Lower lobe of right lung (tissue), 2 donors: ENCODE data around the gene SRSF12. TPM values are rescaled to one million over a fixed set of nuclear protein-coding genes. Genes with fewer than 3 reads are reported as not detected.
A peak's percentile ranks its signal among the peaks of the same experiment; 100 is the strongest.

Source experiments
- ATAC-seq, 2 donors: fragments of 200-7000 bp; cut with Tn5 transposase; one replicate each; pipeline ENCODE4 v1.9.1; 2020 to 2022; ENCODE audit warnings: mild to moderate bottlenecking in 2 of 2, moderate library complexity in 2 of 2
- DNase-seq: peaks from one replicate; pipeline ENCODE4 v3.0.0-alpha.2; 2020
- H3K27ac ChIP-seq: fragments of 200-600 bp; one replicate; pipeline ENCODE4 v1.8.0; 2022
- H3K27me3 ChIP-seq: fragments of 200-600 bp; one replicate; pipeline ENCODE4 v1.8.0; 2022; ENCODE audit warnings: low read depth
- H3K36me3 ChIP-seq: fragments of 200-600 bp; one replicate; pipeline ENCODE4 v1.8.0; 2022; ENCODE audit warnings: mild to moderate bottlenecking
- H3K4me1 ChIP-seq: fragments of 200-600 bp; one replicate; pipeline ENCODE4 v1.8.0; 2022
- H3K4me3 ChIP-seq: fragments of 200-600 bp; one replicate; pipeline ENCODE4 v1.8.0; 2022; ENCODE audit warnings: mild to moderate bottlenecking
- H3K9me3 ChIP-seq: fragments of 200-600 bp; one replicate; pipeline ENCODE4 v1.8.0; 2022
- intact Hi-C: fragments of 100-400 bp; cut with DNase I; formaldehyde crosslinking; loops from one replicate; pipeline ENCODE4 v1.11.0; 2022
- long read RNA-seq: library from polyadenylated mRNA; unstranded; transcript quantifications from one replicate; pipeline ENCODE4 v2.0.0, GENCODE V29; 2021
- total RNA-seq: library from RNA; stranded (reverse); fragmentation: NEBNext Ultra II Directional; extraction: Animal tissue kit (Norgen Biotek cat#: 25700); gene quantifications from one replicate; pipeline ENCODE4 v1.2.1, GENCODE V29; 2021
- TF ChIP-seq, protein P1 (sequence below): fragments of 200-600 bp; IDR thresholded peaks from one replicate; pipeline ENCODE4 v1.8.0; 2022; ENCODE audit warnings: antibody characterized with exemption, mild to moderate bottlenecking
- donor health status: DM: no; HTN: yes; CAD: no; lungs with severe emphysema.

SRSF12 gene
- not detected for total RNA-seq
- long read RNA-seq, result 0 reads

DNA sequence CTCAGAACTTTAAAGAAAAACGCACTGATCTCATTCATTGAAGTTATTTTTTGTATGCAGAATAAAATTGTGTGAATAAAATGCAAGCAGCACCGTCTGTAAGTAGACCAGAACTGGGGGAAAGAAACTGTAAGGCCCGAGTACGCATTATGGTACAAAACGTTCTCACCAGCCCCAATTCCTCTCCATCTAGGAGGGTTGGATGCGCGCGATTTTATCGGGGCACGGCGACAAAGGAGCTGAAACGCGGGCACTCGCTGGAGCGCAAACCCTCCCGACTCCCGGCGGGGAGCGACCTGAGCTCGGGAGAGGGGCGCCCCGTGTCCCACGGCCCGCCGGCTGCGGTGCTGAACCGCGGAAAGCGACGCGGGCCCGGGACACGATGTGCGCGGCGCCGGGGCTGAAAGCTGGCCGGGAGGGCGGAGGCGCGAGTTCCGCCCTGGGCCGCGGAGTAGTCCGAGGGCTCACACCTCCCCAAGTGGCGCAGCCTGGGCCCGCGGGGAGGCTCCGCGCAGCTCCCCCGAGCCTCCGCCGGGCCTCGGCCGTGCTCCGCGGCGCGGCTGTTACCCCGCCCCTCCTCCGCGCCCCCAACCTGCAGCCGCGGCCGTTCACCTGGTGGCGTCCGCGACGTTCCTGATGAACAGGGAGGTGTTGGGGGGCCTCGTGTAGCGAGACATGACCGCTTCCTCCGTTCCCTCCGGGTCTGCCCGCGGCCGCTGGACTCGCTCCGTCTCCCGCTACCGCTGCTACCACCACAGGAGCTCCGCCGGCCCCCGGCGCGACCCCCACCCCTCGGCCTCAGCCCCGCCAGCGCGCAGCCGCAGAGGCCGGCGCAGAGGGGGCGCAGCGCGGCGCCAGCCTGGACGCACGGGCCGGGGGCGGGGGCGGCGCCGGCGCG lies at the start of gene SRSF12:
Gene SRSF12 (minus strand): TSS at position 861 of the 898 bp plus-strand sequence. CDS start 184 bp downstream, at position 677.
- Histone ChIP-seq H3K36me3 (no peaks in the 10 kb centered on the region), H3K4me1 (peaks cover 8% of the 10 kb centered on the region), H3K27ac (no peak within 1 kb of the TSS), H3K9me3 (no peaks in the 10 kb centered on the region), H3K4me3 (peak within 1 kb of the TSS; percentile 67), H3K27me3 (no peaks in the 10 kb centered on the region)
- ATAC-seq (peak; percentile 92 to 93), DNase-seq (peak; percentile 71)
- TF ChIP-seq, protein P1, sequence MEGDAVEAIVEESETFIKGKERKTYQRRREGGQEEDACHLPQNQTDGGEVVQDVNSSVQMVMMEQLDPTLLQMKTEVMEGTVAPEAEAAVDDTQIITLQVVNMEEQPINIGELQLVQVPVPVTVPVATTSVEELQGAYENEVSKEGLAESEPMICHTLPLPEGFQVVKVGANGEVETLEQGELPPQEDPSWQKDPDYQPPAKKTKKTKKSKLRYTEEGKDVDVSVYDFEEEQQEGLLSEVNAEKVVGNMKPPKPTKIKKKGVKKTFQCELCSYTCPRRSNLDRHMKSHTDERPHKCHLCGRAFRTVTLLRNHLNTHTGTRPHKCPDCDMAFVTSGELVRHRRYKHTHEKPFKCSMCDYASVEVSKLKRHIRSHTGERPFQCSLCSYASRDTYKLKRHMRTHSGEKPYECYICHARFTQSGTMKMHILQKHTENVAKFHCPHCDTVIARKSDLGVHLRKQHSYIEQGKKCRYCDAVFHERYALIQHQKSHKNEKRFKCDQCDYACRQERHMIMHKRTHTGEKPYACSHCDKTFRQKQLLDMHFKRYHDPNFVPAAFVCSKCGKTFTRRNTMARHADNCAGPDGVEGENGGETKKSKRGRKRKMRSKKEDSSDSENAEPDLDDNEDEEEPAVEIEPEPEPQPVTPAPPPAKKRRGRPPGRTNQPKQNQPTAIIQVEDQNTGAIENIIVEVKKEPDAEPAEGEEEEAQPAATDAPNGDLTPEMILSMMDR, result no peak
- intact Hi-C loops, result no loop called here

DNA sequence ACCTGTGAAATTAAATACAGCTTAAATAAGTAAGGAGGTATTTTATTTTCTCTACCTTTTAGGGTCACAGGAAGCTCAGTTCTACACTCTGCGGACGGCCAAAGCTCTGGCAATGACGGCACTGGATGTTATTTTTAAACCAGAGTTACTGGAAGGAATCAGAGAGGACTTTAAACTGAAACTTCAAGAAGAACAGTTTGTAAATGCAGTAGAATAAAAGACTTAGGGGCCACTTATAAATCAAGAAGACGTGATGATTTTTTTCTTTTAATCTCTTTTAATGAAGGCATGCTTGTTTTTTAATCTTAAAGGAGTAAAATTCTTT lies 44.1 kb upstream of the SRSF12 start:
- ATAC-seq, result no peak
- Histone ChIP-seq H3K27me3 (no peaks in the 10 kb centered on the region), H3K4me1 (no peaks in the 10 kb centered on the region), H3K36me3 (peaks cover 47% of the 10 kb centered on the region), H3K4me3 (no peak overlapping the region), H3K9me3 (no peaks in the 10 kb centered on the region), H3K27ac (no peak overlapping the region)
- DNase-seq, result no peak
- intact Hi-C loops, result no loop called here
- TF ChIP-seq, protein P1, result no peak

DNA sequence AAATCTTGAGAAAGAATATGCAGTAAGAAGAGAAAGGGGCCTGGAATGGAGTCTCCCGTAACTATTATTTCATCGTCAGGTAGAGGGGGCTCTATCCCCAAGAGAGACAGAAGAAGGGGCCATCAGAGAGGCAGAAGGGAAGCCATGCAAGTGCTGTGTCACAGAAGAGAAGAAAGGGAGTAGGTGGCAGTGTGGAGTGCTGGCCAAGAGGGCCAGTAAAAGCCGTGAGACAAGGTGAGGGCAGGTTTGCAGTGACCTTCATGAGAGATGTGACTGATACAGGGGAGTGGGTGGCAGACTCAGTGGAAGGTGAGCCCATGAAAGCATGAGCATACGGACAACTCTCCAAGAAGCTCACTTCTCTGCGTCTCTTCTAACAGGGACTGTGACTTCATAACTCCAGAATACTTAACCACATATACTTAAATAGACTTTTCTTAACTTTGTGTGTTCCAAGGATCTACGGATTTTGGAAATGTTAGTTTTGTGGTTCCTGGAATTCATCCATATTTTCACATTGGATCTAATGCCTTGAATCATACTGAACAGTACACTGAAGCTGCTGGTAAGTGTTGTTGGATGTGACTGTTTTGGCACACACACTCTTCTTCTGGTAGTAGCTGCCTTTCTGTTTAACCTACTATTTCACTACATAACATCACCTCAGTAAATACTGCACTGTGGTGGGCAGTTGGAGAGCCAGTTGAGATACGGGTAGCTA lies 43.6 kb upstream of the SRSF12 start:
- no peak overlapping the region for H3K27ac ChIP-seq

DNA sequence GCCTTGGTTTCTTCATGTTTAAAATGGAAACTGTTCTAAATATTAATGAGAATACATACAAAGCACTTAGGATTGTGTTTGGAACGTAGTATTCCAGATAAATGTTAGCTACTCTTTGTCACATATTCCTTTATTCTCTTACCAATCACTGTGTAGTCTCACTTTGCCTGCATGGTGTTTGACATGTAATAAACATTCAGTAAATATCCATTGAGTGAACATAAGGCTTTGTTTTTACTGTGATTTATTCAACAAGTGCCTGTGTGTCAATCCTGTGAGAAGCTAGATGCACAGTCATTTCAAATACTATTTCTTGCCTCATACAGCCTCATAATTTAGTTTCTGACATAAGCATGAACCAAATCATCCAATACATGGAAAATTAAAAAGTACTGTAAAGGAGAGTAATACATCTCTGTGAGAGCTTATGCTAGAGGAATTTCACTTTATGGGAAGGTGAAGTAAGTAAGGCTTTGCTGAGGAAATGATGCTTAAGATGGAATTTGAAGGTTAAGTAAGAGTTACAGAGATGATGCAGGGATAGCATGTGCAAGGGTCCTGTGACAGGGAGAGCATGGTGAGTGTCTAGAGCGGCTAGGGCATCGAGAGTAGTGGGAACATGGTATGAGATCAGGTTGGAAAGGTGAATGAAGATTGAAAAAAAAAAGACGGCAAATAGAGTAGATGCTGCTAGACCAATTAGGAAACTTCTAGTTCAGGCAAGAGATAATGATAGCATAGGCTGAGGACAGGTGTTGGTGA lies 42.6 kb upstream of the SRSF12 start:
- TF ChIP-seq, protein P1, result no peak
- Histone ChIP-seq H3K27ac (no peak overlapping the region), H3K36me3 (peaks cover 41% of the 10 kb centered on the region)

More for the DNA sequence above, 43.6 kb upstream of the SRSF12 start:
- Histone ChIP-seq H3K27me3 (no peaks in the 10 kb centered on the region), H3K4me1 (no peaks in the 10 kb centered on the region), H3K4me3 (no peak overlapping the region), H3K9me3 (no peaks in the 10 kb centered on the region), H3K36me3 (peaks cover 47% of the 10 kb centered on the region)
- DNase-seq (no peak), ATAC-seq (no peak)
- TF ChIP-seq, protein P1, result no peak
- intact Hi-C loops, result no loop called here

DNA sequence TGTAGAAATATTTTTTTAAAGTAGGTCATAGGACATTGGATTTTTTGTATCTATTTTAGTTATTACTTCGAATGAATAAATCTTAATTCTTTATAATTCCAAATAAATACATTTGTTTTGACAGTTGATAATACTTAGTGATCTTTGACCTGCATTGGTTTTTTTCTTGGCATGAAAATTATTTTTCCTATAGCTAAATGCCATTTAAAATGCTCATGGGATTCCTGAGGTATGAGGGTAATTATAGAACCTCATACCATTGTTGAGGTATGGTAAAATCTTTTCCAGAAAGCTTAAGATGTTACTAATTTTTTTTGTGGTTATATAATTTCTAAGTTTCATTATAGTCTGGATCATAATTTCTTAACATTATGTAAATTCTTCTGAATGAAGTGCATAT lies 36.3 kb upstream of the SRSF12 start:
- ATAC-seq (no peak), DNase-seq (no peak)
- TF ChIP-seq, protein P1, result no peak
- Histone ChIP-seq H3K27ac (no peak overlapping the region), H3K27me3 (no peaks in the 10 kb centered on the region), H3K4me1 (no peaks in the 10 kb centered on the region), H3K9me3 (no peaks in the 10 kb centered on the region), H3K4me3 (no peak overlapping the region), H3K36me3 (peaks cover 7% of the 10 kb centered on the region)
- intact Hi-C loops, result no loop called here

More for the DNA sequence above, 42.6 kb upstream of the SRSF12 start:
- Histone ChIP-seq H3K4me1 (no peaks in the 10 kb centered on the region), H3K4me3 (no peak overlapping the region), H3K27me3 (no peaks in the 10 kb centered on the region), H3K9me3 (no peaks in the 10 kb centered on the region)
- no peak for ATAC-seq
- DNase-seq, result no peak
- intact Hi-C loops, result no loop called here
